ENCODE measurements around the gene GRIK4.

Gene GRIK4

GRCh38 chr11:120523196-120523595 lies 11.6 kb downstream of the GRIK4 start:
- Histone ChIP-seq H3K4me1 (no peaks in the 10 kb centered on the region), H3K4me3 (no peak overlapping the region), H3K9me3 (no peaks in the 10 kb centered on the region), H3K27me3 (ENCODE audit: low read depth) (no peaks in the 10 kb centered on the region), H3K36me3 (replicated peaks) (no peaks in the 10 kb centered on the region)
- in situ Hi-C loops (cut with MboI; ENCODE audit: low sequenced_read_pairs) = loop anchor here (25.0 kb wide), 1 partner anchor 664 kb away; no protein-coding TSS in a partner anchor
- DNase-seq (ENCODE audit: low spot score in 2 of 2) = no peak

- no peaks in the 10 kb centered on the region for H3K4me1 ChIP-seq
- H3K36me3 ChIP-seq (replicated peaks) = no peaks in the 10 kb centered on the region
- no peaks in the 10 kb centered on the region for H3K9me3 ChIP-seq
- no peaks in the 10 kb centered on the region for H3K27me3 ChIP-seq (ENCODE audit: low read depth)
- H3K4me3 ChIP-seq = no peak overlapping the region
- DNase-seq (ENCODE audit: low spot score in 2 of 2) = no peak
- in situ Hi-C loops (cut with MboI; ENCODE audit: low sequenced_read_pairs) = loop anchor here (25.0 kb wide), 1 partner anchor 663 kb away; no protein-coding TSS in a partner anchor
Measured at GRCh38 chr11:120524536-120525085, 13.1 kb downstream of the GRIK4 start.

GRCh38 chr11:120525261-120526171 lies 14.0 kb downstream of the GRIK4 start:
- Histone ChIP-seq H3K4me3 (no peak overlapping the region), H3K36me3 (replicated peaks) (no peaks in the 10 kb centered on the region), H3K9me3 (no peaks in the 10 kb centered on the region), H3K27me3 (ENCODE audit: low read depth) (no peaks in the 10 kb centered on the region), H3K4me1 (no peaks in the 10 kb centered on the region)
- DNase-seq (ENCODE audit: low spot score in 2 of 2) = no peak
- in situ Hi-C loops (cut with MboI; ENCODE audit: low sequenced_read_pairs) = no loop called here

GRCh38 chr11:120526241-120526640 lies 14.7 kb downstream of the GRIK4 start:
- no peaks in the 10 kb centered on the region for H3K4me1 ChIP-seq

GRCh38 chr11:120527111-120527761 lies 15.7 kb downstream of the GRIK4 start:
- Histone ChIP-seq H3K36me3 (replicated peaks) (no peaks in the 10 kb centered on the region), H3K4me3 (no peak overlapping the region), H3K4me1 (peaks cover 1% of the 10 kb centered on the region), H3K9me3 (no peaks in the 10 kb centered on the region), H3K27me3 (ENCODE audit: low read depth) (no peaks in the 10 kb centered on the region)
- in situ Hi-C loops (cut with MboI; ENCODE audit: low sequenced_read_pairs) = no loop called here
- DNase-seq (ENCODE audit: low spot score in 2 of 2) = peak in 1 of 2 experiments; percentile 31

More at GRCh38 chr11:120526241-120526640, 14.7 kb downstream of the GRIK4 start:
- in situ Hi-C loops (cut with MboI; ENCODE audit: low sequenced_read_pairs) = no loop called here
- Histone ChIP-seq H3K36me3 (replicated peaks) (no peaks in the 10 kb centered on the region), H3K27me3 (ENCODE audit: low read depth) (no peaks in the 10 kb centered on the region), H3K9me3 (no peaks in the 10 kb centered on the region), H3K4me3 (no peak overlapping the region)
- DNase-seq (ENCODE audit: low spot score in 2 of 2) = no peak

GRCh38 chr11:120528749-120529148 lies 17.2 kb downstream of the GRIK4 start:
- no peaks in the 10 kb centered on the region for H3K36me3 ChIP-seq (replicated peaks)
- H3K27me3 ChIP-seq (ENCODE audit: low read depth) = no peaks in the 10 kb centered on the region
- H3K4me1 ChIP-seq = peaks cover 5% of the 10 kb centered on the region
- no peak for DNase-seq (ENCODE audit: low spot score in 2 of 2)
- in situ Hi-C loops (cut with MboI; ENCODE audit: low sequenced_read_pairs) = no loop called here
- H3K4me3 ChIP-seq = no peak overlapping the region
- H3K9me3 ChIP-seq = no peaks in the 10 kb centered on the region

GRCh38 chr11:120529214-120529613 lies 17.7 kb downstream of the GRIK4 start:
- in situ Hi-C loops (cut with MboI; ENCODE audit: low sequenced_read_pairs) = no loop called here
- no peaks in the 10 kb centered on the region for H3K36me3 ChIP-seq (replicated peaks)
- DNase-seq (ENCODE audit: low spot score in 2 of 2) = no peak
- H3K27me3 ChIP-seq (ENCODE audit: low read depth) = no peaks in the 10 kb centered on the region
- peaks cover 5% of the 10 kb centered on the region for H3K4me1 ChIP-seq
- H3K9me3 ChIP-seq = no peaks in the 10 kb centered on the region
- no peak overlapping the region for H3K4me3 ChIP-seq

- H3K27me3 ChIP-seq (ENCODE audit: low read depth) = no peaks in the 10 kb centered on the region
- in situ Hi-C loops (cut with MboI; ENCODE audit: low sequenced_read_pairs) = no loop called here
- no peak for DNase-seq (ENCODE audit: low spot score in 2 of 2)
- H3K36me3 ChIP-seq (replicated peaks) = no peaks in the 10 kb centered on the region
- H3K4me1 ChIP-seq = peaks cover 5% of the 10 kb centered on the region
- H3K4me3 ChIP-seq = no peak overlapping the region
- H3K9me3 ChIP-seq = no peaks in the 10 kb centered on the region
Measured at GRCh38 chr11:120529911-120530310, 18.4 kb downstream of the GRIK4 start.

GRCh38 chr11:120532082-120532831 lies 20.7 kb downstream of the GRIK4 start:
- H3K4me3 ChIP-seq = no peak overlapping the region
- peaks cover 5% of the 10 kb centered on the region for H3K4me1 ChIP-seq
- H3K9me3 ChIP-seq = no peaks in the 10 kb centered on the region
- DNase-seq (ENCODE audit: low spot score in 2 of 2) = no peak
- in situ Hi-C loops (cut with MboI; ENCODE audit: low sequenced_read_pairs) = no loop called here
- H3K36me3 ChIP-seq (replicated peaks) = no peaks in the 10 kb centered on the region
- no peaks in the 10 kb centered on the region for H3K27me3 ChIP-seq (ENCODE audit: low read depth)

GRCh38 chr11:120532832-120533196 lies 21.3 kb downstream of the GRIK4 start:
- in situ Hi-C loops (cut with MboI; ENCODE audit: low sequenced_read_pairs) = no loop called here
- H3K27me3 ChIP-seq (ENCODE audit: low read depth) = no peaks in the 10 kb centered on the region
- H3K4me3 ChIP-seq = no peak overlapping the region
- no peak for DNase-seq (ENCODE audit: low spot score in 2 of 2)
- peaks cover 5% of the 10 kb centered on the region for H3K4me1 ChIP-seq
- no peaks in the 10 kb centered on the region for H3K36me3 ChIP-seq (replicated peaks)
- no peaks in the 10 kb centered on the region for H3K9me3 ChIP-seq

- DNase-seq (ENCODE audit: low spot score in 2 of 2) = no peak
- H3K9me3 ChIP-seq = no peaks in the 10 kb centered on the region
- in situ Hi-C loops (cut with MboI; ENCODE audit: low sequenced_read_pairs) = no loop called here
- no peaks in the 10 kb centered on the region for H3K27me3 ChIP-seq (ENCODE audit: low read depth)
- peaks cover 5% of the 10 kb centered on the region for H3K4me1 ChIP-seq
- H3K4me3 ChIP-seq = no peak overlapping the region
- no peaks in the 10 kb centered on the region for H3K36me3 ChIP-seq (replicated peaks)
Measured at GRCh38 chr11:120536091-120536796, 24.7 kb downstream of the GRIK4 start.

GRCh38 chr11:120536797-120537169 lies 25.2 kb downstream of the GRIK4 start:
- in situ Hi-C loops (cut with MboI; ENCODE audit: low sequenced_read_pairs) = no loop called here
- no peaks in the 10 kb centered on the region for H3K9me3 ChIP-seq
- DNase-seq (ENCODE audit: low spot score in 2 of 2) = no peak
- peaks cover 5% of the 10 kb centered on the region for H3K4me1 ChIP-seq
- H3K36me3 ChIP-seq (replicated peaks) = no peaks in the 10 kb centered on the region
- no peak overlapping the region for H3K4me3 ChIP-seq
- H3K27me3 ChIP-seq (ENCODE audit: low read depth) = no peaks in the 10 kb centered on the region

GRCh38 chr11:120537996-120538395 lies 26.4 kb downstream of the GRIK4 start:
- Histone ChIP-seq H3K9me3 (no peaks in the 10 kb centered on the region), H3K27me3 (ENCODE audit: low read depth) (no peaks in the 10 kb centered on the region), H3K4me1 (no peaks in the 10 kb centered on the region), H3K4me3 (no peak overlapping the region), H3K36me3 (replicated peaks) (no peaks in the 10 kb centered on the region)
- no peak for DNase-seq (ENCODE audit: low spot score in 2 of 2)
- in situ Hi-C loops (cut with MboI; ENCODE audit: low sequenced_read_pairs) = no loop called here
